Esophagus muscularis mucosa (tissue), 4 donors: ENCODE results near the gene OR4D1. TPM values are rescaled to one million over a fixed set of nuclear protein-coding genes. Genes with fewer than 3 reads are reported as not detected.
A peak's percentile ranks its signal among the peaks of the same experiment; 100 is the strongest.

Experiments
- DNase-seq: peaks from one replicate; pipeline ENCODE4 v3.0.0-alpha.2; 2017; ENCODE audit errors: extremely low spot score
- H3K27ac ChIP-seq, 4 donors: fragments of 200-600 bp; sonication (generic); replicated peaks in 1 of 4; 1 replicate in 3 of 4; 2 replicates in 1 of 4; pipeline ENCODE4 v1.5.1; 2016 to 2019; ENCODE audit warnings: mild to moderate bottlenecking in 1 of 4
- H3K27me3 ChIP-seq, 4 donors: fragments of 200-600 bp; sonication (generic); one replicate each; pipeline versions ENCODE4 v1.5.1 to v1.6.0; 2016 to 2019
- H3K36me3 ChIP-seq, 4 donors: fragments of 200-600 bp; sonication (generic); one replicate each; pipeline ENCODE4 v1.5.1; 2016 to 2019
- H3K4me1 ChIP-seq, 4 donors: fragments of 200-600 bp; sonication (generic); one replicate each; pipeline ENCODE4 v1.5.1; 2016 to 2019
- H3K4me3 ChIP-seq, 4 donors: fragments of 200-600 bp; sonication (generic); 1 replicate in 2 of 4; 2 replicates in 2 of 4; pipeline ENCODE4 v1.5.1; 2016 to 2019; ENCODE audit warnings: mild to moderate bottlenecking in 4 of 4, moderate library complexity in 1 of 4
- H3K9me3 ChIP-seq, 4 donors: fragments of 200-600 bp; sonication (generic); 1 replicate in 3 of 4; 2 replicates in 1 of 4; pipeline ENCODE4 v1.5.1; 2016 to 2019
- EP300 ChIP-seq: sonication (generic); formaldehyde crosslinking; IDR thresholded peaks from one replicate; pipeline ENCODE4 v1.6.1; 2017; ENCODE audit warnings: antibody characterized with exemption
- POLR2A ChIP-seq: fragments of 450-650 bp; IDR thresholded peaks from one replicate; pipeline ENCODE4 v1.6.1; 2017; ENCODE audit warnings: antibody characterized with exemption, moderate library complexity, mild to moderate bottlenecking, low read depth
- POLR2AphosphoS5 ChIP-seq, 2 donors: sonication (generic); formaldehyde crosslinking; IDR thresholded peaks; one replicate each; pipeline ENCODE4 v1.6.1; 2017; ENCODE audit warnings: antibody characterized with exemption in 2 of 2
- WGBS: methylation state at CpG from one replicate; pipeline ENCODE4 v1.1.5; 2018; 5-methylcytosine and 5-hydroxymethylcytosine counted together
- intact Hi-C: fragments of 100-400 bp; cut with DNase I; formaldehyde crosslinking; loops from one replicate; pipeline ENCODE4 v1.15.1; 2023
- total RNA-seq, 4 donors: library from RNA; depleted of rRNA; stranded (reverse); fragments of >200 nt; gene quantifications; one replicate each; pipeline versions ENCODE4 v1.1.0 to v1.2.1, GENCODE V29; 2016
- TF ChIP-seq, protein P1 (sequence below), 3 experiments: fragments of 200-600 bp in 2 of 3; fragments of 450-650 bp in 1 of 3; sonication (generic) in 2 of 3; IDR thresholded peaks; one replicate each; pipeline ENCODE4 v1.5.1; 2017 to 2019; ENCODE audit warnings: antibody characterized with exemption in 3 of 3, mild to moderate bottlenecking in 2 of 3, moderate library complexity in 1 of 3

Gene OR4D1
- total RNA-seq, 4 donors from 2014 or later: not detected

DNA sequence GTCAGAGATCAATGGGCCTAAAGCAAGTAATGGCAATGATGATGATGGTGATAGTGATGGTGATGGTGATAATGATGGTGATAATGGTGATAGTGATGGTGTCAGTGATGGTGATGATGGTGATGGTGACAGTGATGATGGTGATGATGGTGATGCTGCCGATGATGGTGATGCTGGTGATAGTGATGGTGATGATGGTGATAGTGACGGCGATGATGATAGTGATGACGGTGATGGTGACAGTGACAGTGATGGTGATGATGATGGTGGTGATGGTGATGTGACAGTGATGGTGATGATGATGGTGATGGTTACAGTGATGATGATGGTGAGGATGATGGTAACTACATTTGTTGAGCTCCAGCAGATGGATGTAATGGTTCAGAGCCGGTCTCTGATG, 30.8 kb upstream of the OR4D1 start:
- peaks cover 0 to 7% (median 4%) of the 10 kb centered on the region in 4 donors for H3K4me1 ChIP-seq
- no peaks in the 10 kb centered on the region for H3K9me3 ChIP-seq
- no peaks in the 10 kb centered on the region for H3K36me3 ChIP-seq
- TF ChIP-seq, protein P1, sequence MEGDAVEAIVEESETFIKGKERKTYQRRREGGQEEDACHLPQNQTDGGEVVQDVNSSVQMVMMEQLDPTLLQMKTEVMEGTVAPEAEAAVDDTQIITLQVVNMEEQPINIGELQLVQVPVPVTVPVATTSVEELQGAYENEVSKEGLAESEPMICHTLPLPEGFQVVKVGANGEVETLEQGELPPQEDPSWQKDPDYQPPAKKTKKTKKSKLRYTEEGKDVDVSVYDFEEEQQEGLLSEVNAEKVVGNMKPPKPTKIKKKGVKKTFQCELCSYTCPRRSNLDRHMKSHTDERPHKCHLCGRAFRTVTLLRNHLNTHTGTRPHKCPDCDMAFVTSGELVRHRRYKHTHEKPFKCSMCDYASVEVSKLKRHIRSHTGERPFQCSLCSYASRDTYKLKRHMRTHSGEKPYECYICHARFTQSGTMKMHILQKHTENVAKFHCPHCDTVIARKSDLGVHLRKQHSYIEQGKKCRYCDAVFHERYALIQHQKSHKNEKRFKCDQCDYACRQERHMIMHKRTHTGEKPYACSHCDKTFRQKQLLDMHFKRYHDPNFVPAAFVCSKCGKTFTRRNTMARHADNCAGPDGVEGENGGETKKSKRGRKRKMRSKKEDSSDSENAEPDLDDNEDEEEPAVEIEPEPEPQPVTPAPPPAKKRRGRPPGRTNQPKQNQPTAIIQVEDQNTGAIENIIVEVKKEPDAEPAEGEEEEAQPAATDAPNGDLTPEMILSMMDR (IDR thresholded peaks at IDR 0.05): no peak
- TF ChIP-seq POLR2AphosphoS5 (IDR thresholded peaks at IDR 0.05) (no peak), EP300 (no peak), POLR2A (no peak)
- WGBS: 80% methylated on average over 5 of the region's 5 CpGs
- DNase-seq: peak; percentile 78
- no peak overlapping the region for H3K4me3 ChIP-seq
- H3K27ac ChIP-seq: no peak overlapping the region
- H3K27me3 ChIP-seq: peaks cover 0 to 21% (median 0%) of the 10 kb centered on the region in 4 donors
- intact Hi-C loops: loop anchor here (10.0 kb wide), 1 partner anchor 1003 kb away; no protein-coding TSS in a partner anchor

DNA sequence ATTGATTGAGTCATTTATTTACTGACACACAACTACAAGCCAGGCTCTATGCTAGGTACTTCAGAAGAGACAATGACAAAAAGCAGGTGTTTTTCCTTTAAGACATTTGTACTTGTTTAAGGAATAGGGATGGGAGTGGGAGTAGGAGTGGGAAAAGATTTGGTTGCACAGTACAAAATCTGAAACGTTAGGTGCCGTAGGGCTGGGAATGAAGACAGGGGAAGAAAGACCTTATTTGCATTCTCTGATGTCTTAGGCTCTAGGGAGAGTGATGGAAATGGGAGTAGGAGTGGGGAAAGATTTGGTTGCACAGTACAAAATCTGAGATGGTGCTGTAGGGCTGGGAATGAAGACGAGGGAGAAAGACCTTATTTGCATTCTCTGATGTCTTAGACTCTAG, 28.7 kb upstream of the OR4D1 start:
- Histone ChIP-seq H3K4me1 (no peaks in the 10 kb centered on the region), H3K4me3 (no peak overlapping the region), H3K27me3 (peaks cover 0 to 28% (median 0%) of the 10 kb centered on the region in 4 donors), H3K36me3 (no peaks in the 10 kb centered on the region), H3K27ac (no peak overlapping the region), H3K9me3 (no peaks in the 10 kb centered on the region)
- 56% methylated on average over 3 of the region's 3 CpGs for WGBS
- DNase-seq: no peak
- intact Hi-C loops: loop anchor here (10.0 kb wide), 1 partner anchor 1005 kb away; no protein-coding TSS in a partner anchor
- no peak for TF ChIP-seq POLR2AphosphoS5 (IDR thresholded peaks at IDR 0.05)
- no peak for TF ChIP-seq POLR2A
- no peak for TF ChIP-seq EP300
- TF ChIP-seq, protein P1 (IDR thresholded peaks at IDR 0.05): no peak

DNA sequence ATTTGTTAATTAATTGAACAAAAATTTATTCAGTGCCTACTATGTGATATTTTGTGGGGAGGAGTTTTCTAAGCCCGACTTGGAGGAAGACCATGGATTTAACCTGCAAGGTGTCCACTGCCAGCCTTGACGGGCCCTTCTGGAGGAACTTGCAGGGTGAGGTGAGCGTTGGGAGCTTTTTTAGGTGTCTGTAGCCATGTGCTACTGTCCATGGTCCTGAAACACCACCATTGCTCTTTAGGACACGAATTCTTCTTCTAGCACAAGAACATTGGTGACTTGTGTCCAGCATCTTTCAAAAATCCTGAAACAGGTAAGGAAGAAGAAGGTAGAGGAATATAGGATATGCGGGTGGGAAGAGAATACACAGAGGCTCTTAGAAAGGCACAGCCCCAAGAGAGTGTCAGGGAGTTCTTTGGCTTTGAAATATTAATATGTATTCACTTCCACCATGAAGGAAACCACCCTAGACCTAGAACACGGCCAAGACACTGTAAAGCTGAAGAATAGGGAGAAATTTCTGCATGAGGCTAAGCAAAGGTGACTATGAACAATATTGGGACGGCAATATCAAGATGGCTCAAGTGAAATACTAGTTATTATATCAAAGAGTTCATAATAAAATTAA, 27.9 kb upstream of the OR4D1 start:
- WGBS: 24% methylated on average over 7 of the region's 7 CpGs

DNA sequence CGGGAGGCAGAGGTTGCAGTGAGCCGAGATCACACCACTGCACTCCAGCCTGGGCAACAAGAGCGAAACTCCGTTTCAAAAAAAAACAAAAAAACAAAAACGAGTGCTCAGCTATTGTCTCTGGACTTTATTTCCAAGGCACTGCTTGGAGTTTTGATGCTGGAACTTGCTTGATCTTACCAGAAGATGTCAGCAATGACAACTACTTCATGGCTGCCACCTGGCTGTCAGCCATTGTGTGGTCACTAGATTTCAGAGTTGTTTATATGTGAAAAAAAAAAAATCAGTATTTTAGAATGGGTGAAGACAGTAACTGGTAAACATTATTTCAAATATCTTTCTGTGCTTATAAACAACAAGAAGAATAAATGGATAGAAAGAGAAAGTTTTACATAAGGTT, 26.3 kb upstream of the OR4D1 start:
- Histone ChIP-seq H3K27me3 (peaks cover 0 to 22% (median 0%) of the 10 kb centered on the region in 4 donors), H3K9me3 (no peaks in the 10 kb centered on the region), H3K36me3 (no peaks in the 10 kb centered on the region), H3K27ac (no peak overlapping the region), H3K4me1 (no peaks in the 10 kb centered on the region), H3K4me3 (no peak overlapping the region)
- TF ChIP-seq, protein P1 (IDR thresholded peaks at IDR 0.05): peak in 1 of 3 experiments; percentile 4
- TF ChIP-seq EP300: no peak
- no peak for TF ChIP-seq POLR2A
- no peak for TF ChIP-seq POLR2AphosphoS5 (IDR thresholded peaks at IDR 0.05)
- intact Hi-C loops: no loop called here
- DNase-seq: no peak
- 63% methylated on average over 5 of the region's 5 CpGs for WGBS

More for the DNA sequence above, 27.9 kb upstream of the OR4D1 start:
- DNase-seq: no peak
- H3K27ac ChIP-seq: no peak overlapping the region
- no peaks in the 10 kb centered on the region for H3K4me1 ChIP-seq
- H3K4me3 ChIP-seq: no peak overlapping the region
- peaks cover 0 to 29% (median 0%) of the 10 kb centered on the region in 4 donors for H3K27me3 ChIP-seq
- intact Hi-C loops: no loop called here
- TF ChIP-seq, protein P1 (IDR thresholded peaks at IDR 0.05): no peak
- TF ChIP-seq POLR2AphosphoS5 (IDR thresholded peaks at IDR 0.05) (no peak), EP300 (no peak), POLR2A (no peak)
- no peaks in the 10 kb centered on the region for H3K9me3 ChIP-seq
- H3K36me3 ChIP-seq: no peaks in the 10 kb centered on the region
